Activated CD4-positive, alpha-beta memory T cell treated with anti-CD3 and anti-CD28 coated beads for 36 hours (primary cell): Measurements from ENCODE around the gene ACO1. TPM values are rescaled to one million over a fixed set of nuclear protein-coding genes. Genes with fewer than 3 reads are reported as not detected.

ENCODE experiments used
- CTCF ChIA-PET: fragments of 350-600 bp; sonication (Branson Sonifier 250); formaldehyde crosslinking; loops from one replicate; lab custom pipeline; 2021; ENCODE audit warnings: antibody characterized with exemption, inconsistent platforms; lab: Charles Lee
- POLR2A ChIA-PET: fragments of 350-600 bp; sonication (Branson Sonifier 250); formaldehyde crosslinking; loops from one replicate; lab custom pipeline; 2021; ENCODE audit warnings: antibody characterized with exemption; lab: Charles Lee
- DNase-seq: peaks from one replicate; pipeline ENCODE4 v3.0.0-alpha.2; 2020
- H3K27ac Mint-ChIP-seq: one replicate; pipeline ENCODE4 v1.8.0; 2021; ENCODE audit warnings: mixed read lengths
- H3K27me3 Mint-ChIP-seq: one replicate; pipeline ENCODE4 v1.8.0; 2021; ENCODE audit warnings: mixed read lengths
- H3K36me3 Mint-ChIP-seq: one replicate; pipeline ENCODE4 v1.8.0; 2021; ENCODE audit warnings: mixed read lengths
- H3K4me1 Mint-ChIP-seq: one replicate; pipeline ENCODE4 v1.8.0; 2021; ENCODE audit warnings: low read depth, mixed read lengths
- H3K4me3 Mint-ChIP-seq: one replicate; pipeline ENCODE4 v1.8.0; 2021; ENCODE audit warnings: mild to moderate bottlenecking, mixed read lengths
- H3K9me3 Mint-ChIP-seq: one replicate; pipeline ENCODE4 v1.8.0; 2021; ENCODE audit warnings: mixed read lengths
- intact Hi-C: fragments of 100-400 bp; cut with micrococcal nuclease; formaldehyde crosslinking; loops from one replicate; pipeline ENCODE4 v1.15.1; 2023
- total RNA-seq, 2 experiments: library from RNA; stranded (reverse); gene quantifications; one replicate each; pipeline ENCODE4 v1.2.3, GENCODE V29; 2021

ACO1 gene
- total RNA-seq, 2 experiments from 2014 or later, result 13.1 to 13.7 TPM

- Mint-ChIP-seq H3K27ac (no peak overlapping the region), H3K4me1 (peaks cover 15% of the 10 kb centered on the region), H3K4me3 (peak overlapping the region; percentile 79), H3K36me3 (peaks cover 4% of the 10 kb centered on the region), H3K27me3 (peaks cover 5% of the 10 kb centered on the region), H3K9me3 (no peaks in the 10 kb centered on the region)
- DNase-seq, result no peak
- POLR2A ChIA-PET, result interaction anchor here (1.3 to 1.8 kb wide), 3 partner anchors 165 to 639 kb away, joined by 4 to 8 read pairs (median 7); partner anchors contain the start of genes DNAJA1 and NDUFB6
- CTCF ChIA-PET, result interaction anchor here (0.9 to 5.4 kb wide), 6 partner anchors 45 to 195 kb away, joined by 3 to 73 read pairs (median 5); partner anchors contain the start of genes NDUFB6 and RIGI
- intact Hi-C loops, result no loop called here
Observed at GRCh38 chr9:32385152-32385884, 875 bp downstream of the ACO1 start.

- ChIA-PET POLR2A (no interaction called here), CTCF (interaction anchor here (1.0 to 5.4 kb wide), 5 partner anchors 45 to 195 kb away, joined by 3 to 73 read pairs (median 6); partner anchors contain the start of gene NDUFB6)
- Mint-ChIP-seq H3K36me3 (peaks cover 4% of the 10 kb centered on the region), H3K4me3 (no peak overlapping the region), H3K9me3 (no peaks in the 10 kb centered on the region), H3K27me3 (peaks cover 5% of the 10 kb centered on the region), H3K4me1 (peaks cover 15% of the 10 kb centered on the region), H3K27ac (no peak overlapping the region)
- no peak for DNase-seq
- intact Hi-C loops, result no loop called here
Observed at GRCh38 chr9:32385885-32386283, 1.4 kb downstream of the ACO1 start.

GRCh38 chr9:32387256-32387655 lies 2.8 kb downstream of the ACO1 start:
- intact Hi-C loops, result no loop called here
- H3K9me3 Mint-ChIP-seq, result no peaks in the 10 kb centered on the region
- H3K36me3 Mint-ChIP-seq, result peaks cover 4% of the 10 kb centered on the region
- DNase-seq, result no peak
- H3K27ac Mint-ChIP-seq, result no peak overlapping the region
- ChIA-PET POLR2A (no interaction called here), CTCF (interaction anchor here (1.4 to 3.1 kb wide), 2 partner anchors 9 to 193 kb away, joined by 8 to 21 read pairs; no protein-coding TSS in a partner anchor)
- H3K4me3 Mint-ChIP-seq, result no peak overlapping the region
- peaks cover 15% of the 10 kb centered on the region for H3K4me1 Mint-ChIP-seq
- peaks cover 5% of the 10 kb centered on the region for H3K27me3 Mint-ChIP-seq

DNA sequence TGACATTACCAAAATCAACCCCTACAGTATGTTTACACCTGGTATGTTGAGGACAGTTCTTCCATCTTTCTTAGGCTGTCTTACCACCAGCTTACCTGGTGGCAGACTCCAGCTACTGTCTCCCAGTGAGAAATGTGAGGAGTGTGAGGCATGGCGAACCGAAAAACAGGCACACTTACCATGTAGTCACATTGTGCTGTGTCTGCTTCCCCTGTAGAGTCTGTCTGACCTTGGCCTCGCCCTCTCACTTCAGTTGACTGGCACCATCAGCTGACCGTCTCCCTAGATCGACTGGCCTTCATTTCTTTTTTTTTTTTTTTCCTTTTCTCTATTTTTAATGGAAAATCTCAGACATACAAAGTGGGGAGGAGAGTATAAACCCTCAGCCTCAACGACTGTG lies 4.9 kb downstream of the ACO1 start:
- no peak for DNase-seq
- H3K9me3 Mint-ChIP-seq, result no peaks in the 10 kb centered on the region
- H3K27ac Mint-ChIP-seq, result no peak overlapping the region
- intact Hi-C loops, result no loop called here
- H3K36me3 Mint-ChIP-seq, result peaks cover 4% of the 10 kb centered on the region
- H3K4me1 Mint-ChIP-seq, result peaks cover 10% of the 10 kb centered on the region
- ChIA-PET CTCF (interaction anchor here (0.8 to 3.1 kb wide), 3 partner anchors 11 to 190 kb away, joined by 3 to 21 read pairs (median 5); no protein-coding TSS in a partner anchor), POLR2A (no interaction called here)
- H3K4me3 Mint-ChIP-seq, result no peak overlapping the region
- H3K27me3 Mint-ChIP-seq, result no peaks in the 10 kb centered on the region

DNA sequence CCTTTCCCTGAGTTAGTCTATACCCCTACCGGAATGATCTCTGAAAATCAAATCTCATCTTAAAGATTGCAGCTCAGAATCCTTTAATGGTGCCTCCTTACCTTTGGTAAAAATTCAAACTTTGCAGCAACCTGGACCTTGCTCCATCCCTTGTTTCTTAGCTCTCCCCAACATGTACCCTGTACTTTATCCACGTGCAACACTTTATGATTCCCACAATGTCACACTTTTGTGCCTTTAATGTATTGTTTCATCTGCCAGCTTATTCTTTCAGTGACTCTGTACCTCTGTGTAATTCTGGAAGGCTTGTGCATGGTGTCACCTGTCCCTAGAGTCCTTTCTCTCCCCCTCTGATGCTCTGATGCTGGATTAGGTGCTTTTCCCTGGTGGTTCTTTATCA lies 9.5 kb downstream of the ACO1 start:
- no peak overlapping the region for H3K4me3 Mint-ChIP-seq
- intact Hi-C loops, result no loop called here
- no peaks in the 10 kb centered on the region for H3K9me3 Mint-ChIP-seq
- ChIA-PET CTCF (interaction anchor here (1.1 to 1.3 kb wide), 2 partner anchors 15 to 186 kb away, joined by 3 to 4 read pairs; no protein-coding TSS in a partner anchor), POLR2A (no interaction called here)
- no peaks in the 10 kb centered on the region for H3K4me1 Mint-ChIP-seq
- no peak for DNase-seq
- no peak overlapping the region for H3K27ac Mint-ChIP-seq
- H3K36me3 Mint-ChIP-seq, result peaks cover 4% of the 10 kb centered on the region
- no peaks in the 10 kb centered on the region for H3K27me3 Mint-ChIP-seq

- H3K9me3 Mint-ChIP-seq, result no peaks in the 10 kb centered on the region
- no peak overlapping the region for H3K4me3 Mint-ChIP-seq
- peaks cover 4% of the 10 kb centered on the region for H3K36me3 Mint-ChIP-seq
- H3K27ac Mint-ChIP-seq, result no peak overlapping the region
- H3K27me3 Mint-ChIP-seq, result no peaks in the 10 kb centered on the region
- ChIA-PET CTCF (interaction anchor here (0.7 to 1.3 kb wide), 3 partner anchors 16 to 185 kb away, joined by 3 to 4 read pairs (median 4); no protein-coding TSS in a partner anchor), POLR2A (no interaction called here)
- no peak for DNase-seq
- intact Hi-C loops, result no loop called here
- H3K4me1 Mint-ChIP-seq, result no peaks in the 10 kb centered on the region
Observed at GRCh38 chr9:32394381-32395049, 10.1 kb downstream of the ACO1 start.

- Mint-ChIP-seq H3K4me1 (no peaks in the 10 kb centered on the region), H3K27me3 (no peaks in the 10 kb centered on the region), H3K4me3 (no peak overlapping the region), H3K36me3 (no peaks in the 10 kb centered on the region), H3K9me3 (no peaks in the 10 kb centered on the region), H3K27ac (no peak overlapping the region)
- POLR2A ChIA-PET, result no interaction called here
- no peak for DNase-seq
- CTCF ChIA-PET, result interaction anchor here (0.7 kb wide), 1 partner anchor 16 kb away, joined by 3 read pairs; no protein-coding TSS in a partner anchor
- intact Hi-C loops, result no loop called here
Observed at GRCh38 chr9:32395510-32396216, 11.2 kb downstream of the ACO1 start.

DNA sequence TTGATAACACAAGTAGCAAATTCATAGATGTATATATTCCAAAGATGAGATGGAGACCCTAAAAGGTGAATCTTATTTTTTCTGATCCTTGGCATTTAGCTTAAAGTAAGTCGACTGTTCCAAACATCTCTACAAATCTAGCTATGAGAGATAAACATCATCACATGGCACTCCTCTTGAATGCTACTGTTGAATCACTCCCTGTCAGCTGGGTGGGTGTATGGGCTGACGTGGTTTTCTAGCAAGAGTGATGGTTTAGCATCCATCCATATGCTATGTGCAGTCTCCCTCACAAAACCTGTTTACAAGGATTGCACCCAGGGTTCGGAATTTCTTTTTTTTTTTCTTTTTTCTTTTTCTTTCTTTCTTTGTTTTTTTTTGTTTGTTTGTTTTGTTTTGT lies 13.8 kb downstream of the ACO1 start:
- no peaks in the 10 kb centered on the region for H3K9me3 Mint-ChIP-seq

DNA sequence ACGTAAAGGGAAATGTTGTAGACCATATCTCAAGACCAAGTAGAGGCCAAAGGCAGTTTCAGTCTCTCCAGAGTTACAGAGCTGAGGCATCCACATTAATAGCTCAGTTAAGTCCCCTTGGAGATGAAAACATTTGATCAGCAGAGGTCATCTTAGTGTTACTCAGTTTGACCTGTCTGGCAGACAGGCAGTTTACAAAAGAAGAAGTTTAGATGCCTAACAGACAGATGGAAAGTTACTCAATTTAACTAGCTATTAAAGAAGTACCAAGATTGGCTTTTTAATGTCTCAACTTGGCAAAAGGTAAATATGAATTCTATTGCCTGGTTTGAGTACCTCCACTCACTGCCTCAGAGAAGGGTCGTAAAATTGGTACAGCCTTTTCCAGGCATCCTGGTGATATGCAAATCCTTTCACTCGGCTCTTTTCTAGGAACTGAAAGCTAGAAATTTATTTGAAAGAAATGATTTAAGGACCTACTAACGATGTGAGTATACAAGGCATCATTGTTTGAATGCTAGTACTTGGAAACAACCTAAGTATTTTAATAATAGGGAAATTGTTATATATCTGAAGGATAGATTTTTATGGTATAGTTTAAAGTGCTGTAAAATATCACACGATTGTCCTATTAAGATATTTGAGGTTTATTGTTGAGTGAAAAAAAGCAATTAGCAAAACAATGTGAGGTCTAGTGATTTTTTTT lies 14.8 kb downstream of the ACO1 start:
- H3K36me3 Mint-ChIP-seq, result no peaks in the 10 kb centered on the region
- POLR2A ChIA-PET, result no interaction called here
- no peak for DNase-seq
- H3K4me1 Mint-ChIP-seq, result no peaks in the 10 kb centered on the region
- no peaks in the 10 kb centered on the region for H3K27me3 Mint-ChIP-seq
- H3K4me3 Mint-ChIP-seq, result no peak overlapping the region
- no peaks in the 10 kb centered on the region for H3K9me3 Mint-ChIP-seq
- intact Hi-C loops, result no loop called here
- CTCF ChIA-PET, result interaction anchor here (1.3 to 3.7 kb wide), 2 partner anchors 21 to 180 kb away, joined by 5 to 26 read pairs; no protein-coding TSS in a partner anchor
- no peak overlapping the region for H3K27ac Mint-ChIP-seq

More for the DNA sequence above, 13.8 kb downstream of the ACO1 start:
- Mint-ChIP-seq H3K27ac (no peak overlapping the region), H3K36me3 (no peaks in the 10 kb centered on the region), H3K4me3 (no peak overlapping the region), H3K4me1 (no peaks in the 10 kb centered on the region), H3K27me3 (no peaks in the 10 kb centered on the region)
- no peak for DNase-seq
- ChIA-PET CTCF (interaction anchor here (1.3 to 3.7 kb wide), 2 partner anchors 20 to 181 kb away, joined by 5 to 26 read pairs; no protein-coding TSS in a partner anchor), POLR2A (no interaction called here)
- intact Hi-C loops, result no loop called here

- Mint-ChIP-seq H3K36me3 (peaks cover 7% of the 10 kb centered on the region), H3K4me1 (no peaks in the 10 kb centered on the region), H3K27ac (no peak overlapping the region), H3K4me3 (no peak overlapping the region), H3K9me3 (peaks cover 2% of the 10 kb centered on the region), H3K27me3 (no peaks in the 10 kb centered on the region)
- ChIA-PET CTCF (no interaction called here), POLR2A (no interaction called here)
- intact Hi-C loops, result no loop called here
- no peak for DNase-seq
Observed at GRCh38 chr9:32401488-32401887, 17.0 kb downstream of the ACO1 start.

DNA sequence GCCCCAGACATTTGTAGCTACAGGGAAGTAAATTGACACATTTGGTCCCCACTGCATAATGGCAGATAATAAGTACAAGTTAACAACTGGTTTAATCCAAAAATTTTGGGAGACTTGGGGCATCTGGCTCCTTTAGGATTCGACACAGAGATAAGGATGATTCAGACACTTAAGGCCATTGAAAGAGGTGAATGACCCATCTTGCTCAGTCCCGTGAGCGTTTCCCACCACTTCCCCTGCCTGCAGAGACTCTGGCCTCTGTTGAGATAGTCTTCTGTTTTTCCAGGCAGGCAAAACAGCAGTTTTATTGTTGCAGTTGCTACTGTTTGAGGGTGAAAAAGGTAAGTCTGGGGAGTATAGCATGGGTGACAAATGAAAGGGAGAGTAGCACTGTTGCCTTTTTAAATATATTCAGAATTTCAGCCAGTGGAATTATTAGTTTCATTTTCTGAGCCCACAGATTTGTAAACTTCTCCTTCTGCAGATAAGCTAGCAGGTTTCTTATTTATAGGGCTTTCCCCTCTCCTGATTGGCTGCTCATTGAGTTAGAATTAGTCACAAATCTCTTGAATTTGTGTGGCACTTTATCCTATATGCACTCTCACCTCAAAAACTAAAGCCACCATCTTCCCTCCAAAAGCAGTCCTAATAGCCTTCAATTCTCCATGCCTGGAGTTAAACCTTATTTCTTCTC lies 19.3 kb downstream of the ACO1 start:
- Mint-ChIP-seq H3K4me1 (no peaks in the 10 kb centered on the region), H3K4me3 (no peak overlapping the region), H3K9me3 (peaks cover 2% of the 10 kb centered on the region), H3K27ac (no peak overlapping the region), H3K27me3 (no peaks in the 10 kb centered on the region), H3K36me3 (peaks cover 18% of the 10 kb centered on the region)
- intact Hi-C loops, result no loop called here
- no peak for DNase-seq
- ChIA-PET CTCF (interaction anchor here (1.0 to 1.7 kb wide), 2 partner anchors 25 to 176 kb away, joined by 4 to 6 read pairs; no protein-coding TSS in a partner anchor), POLR2A (no interaction called here)
